Gastroesophageal sphincter (tissue), 3 donors: Measurements from ENCODE around the gene ELANE.

Experiments used
- EP300 ChIP-seq: sonication (generic); formaldehyde crosslinking; IDR thresholded peaks from one replicate; pipeline ENCODE4 v1.6.1; 2017; ENCODE audit warnings: antibody characterized with exemption, mild to moderate bottlenecking
- POLR2AphosphoS5 ChIP-seq: sonication (generic); formaldehyde crosslinking; IDR thresholded peaks from one replicate; pipeline ENCODE4 v1.6.1; 2017; ENCODE audit warnings: antibody characterized with exemption
- TF ChIP-seq, protein P1 (sequence below), 4 experiments: fragments of 200-600 bp in 2 of 4; fragments of 450-650 bp in 2 of 4; sonication (generic) in 1 of 4; IDR thresholded peaks; one replicate each; pipeline ENCODE4 v1.5.1; 2017 to 2019; ENCODE audit warnings: antibody characterized with exemption in 4 of 4, mild to moderate bottlenecking in 2 of 4, moderate library complexity in 2 of 4

DNA sequence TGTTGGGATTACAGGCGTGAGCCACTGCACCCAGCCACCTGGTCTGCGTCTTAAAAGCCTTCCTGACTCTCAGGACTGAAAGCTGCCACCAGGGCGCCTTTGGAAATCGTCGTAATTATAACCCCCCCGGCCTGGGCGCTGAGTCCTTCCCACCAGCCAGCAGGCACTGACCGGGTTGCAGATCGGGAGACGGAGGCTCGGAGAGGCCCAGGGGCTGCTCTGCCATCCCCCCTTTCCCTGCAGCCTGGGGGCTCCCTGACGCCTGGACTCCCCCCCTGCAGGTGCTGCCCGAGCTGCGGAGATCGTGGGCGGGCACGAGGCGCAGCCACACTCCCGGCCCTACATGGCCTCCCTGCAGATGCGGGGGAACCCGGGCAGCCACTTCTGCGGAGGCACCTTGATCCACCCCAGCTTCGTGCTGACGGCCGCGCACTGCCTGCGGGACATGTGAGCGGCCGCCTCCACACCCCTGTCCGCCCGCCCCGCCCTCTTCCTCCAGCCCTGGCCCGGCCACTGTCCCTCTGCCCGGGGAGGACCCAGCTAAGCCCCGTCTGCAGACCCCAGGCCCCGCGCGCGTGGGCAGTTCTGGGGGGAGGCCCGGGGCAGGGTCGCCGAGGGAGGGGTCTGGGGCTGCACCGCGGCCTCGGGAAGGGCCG lies 8.8 kb upstream of the ELANE start:
- TF ChIP-seq EP300 (no peak), POLR2AphosphoS5 (no peak)
- TF ChIP-seq, protein P1, sequence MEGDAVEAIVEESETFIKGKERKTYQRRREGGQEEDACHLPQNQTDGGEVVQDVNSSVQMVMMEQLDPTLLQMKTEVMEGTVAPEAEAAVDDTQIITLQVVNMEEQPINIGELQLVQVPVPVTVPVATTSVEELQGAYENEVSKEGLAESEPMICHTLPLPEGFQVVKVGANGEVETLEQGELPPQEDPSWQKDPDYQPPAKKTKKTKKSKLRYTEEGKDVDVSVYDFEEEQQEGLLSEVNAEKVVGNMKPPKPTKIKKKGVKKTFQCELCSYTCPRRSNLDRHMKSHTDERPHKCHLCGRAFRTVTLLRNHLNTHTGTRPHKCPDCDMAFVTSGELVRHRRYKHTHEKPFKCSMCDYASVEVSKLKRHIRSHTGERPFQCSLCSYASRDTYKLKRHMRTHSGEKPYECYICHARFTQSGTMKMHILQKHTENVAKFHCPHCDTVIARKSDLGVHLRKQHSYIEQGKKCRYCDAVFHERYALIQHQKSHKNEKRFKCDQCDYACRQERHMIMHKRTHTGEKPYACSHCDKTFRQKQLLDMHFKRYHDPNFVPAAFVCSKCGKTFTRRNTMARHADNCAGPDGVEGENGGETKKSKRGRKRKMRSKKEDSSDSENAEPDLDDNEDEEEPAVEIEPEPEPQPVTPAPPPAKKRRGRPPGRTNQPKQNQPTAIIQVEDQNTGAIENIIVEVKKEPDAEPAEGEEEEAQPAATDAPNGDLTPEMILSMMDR (IDR thresholded peaks at IDR 0.05) = no peak
